GM12878 (cell line): ENCODE results near the gene CTIF. TPM values are rescaled to one million over a fixed set of nuclear protein-coding genes. Genes with fewer than 3 reads are reported as not detected.

Experiments used
- ATAC-seq: fragments of 200-7000 bp; cut with Tn5 transposase; 3 replicates; pipeline ENCODE4 v1.9.1; 2020; ENCODE audit warnings: mild to moderate bottlenecking, moderate library complexity
- BruUV-seq: library from RNA; stranded (reverse); fragments of 400-500 nt; replicated peaks from 2 replicates; lab custom pipeline; 2021; lab: Mats Ljungman, UMichigan
- CTCF ChIA-PET: fragments of 300-600 bp; sonication (Branson Sonifier 250); formaldehyde crosslinking; extraction: SDS; loops from one replicate; lab custom pipeline; 2021; ENCODE audit warnings: inconsistent platforms; lab: Yijun Ruan, JAX
- POLR2A ChIA-PET: fragments of 350-600 bp; formaldehyde crosslinking; extraction: SDS; loops from one replicate; lab custom pipeline; 2021; ENCODE audit warnings: inconsistent platforms; lab: Charles Lee
- RAD21 ChIA-PET: fragments of 300-600 bp; sonication (Branson Sonifier 250); formaldehyde crosslinking; loops from one replicate; lab custom pipeline; 2023; ENCODE audit warnings: antibody characterized with exemption; ENCODE audit not compliant: unreplicated experiment; lab: Charles Lee
- SMC1A ChIA-PET: fragments of 300-600 bp; sonication (Branson Sonifier 250); formaldehyde crosslinking; loops from one replicate; lab custom pipeline; 2023; ENCODE audit not compliant: unreplicated experiment, uncharacterized antibody; lab: Charles Lee
- DNase-seq: peaks from one replicate; pipeline ENCODE4 v3.0.0-alpha.2; 2011; ENCODE audit warnings: low read depth, low spot score
- FAIRE-seq: peaks from 3 replicates; lab custom pipeline; 2011; peaks lifted over from hg19 to GRCh38; lab: Jason Lieb, UNC
- H2AFZ ChIP-seq: 2 replicates; pipeline ENCODE4 v1.6.0; 2011; ENCODE audit warnings: low read depth, low read length, control low read depth; ENCODE audit not compliant: control insufficient read depth
- H3K27ac ChIP-seq: 2 replicates; pipeline ENCODE4 v1.5.1; 2011; ENCODE audit warnings: control low read depth; ENCODE audit not compliant: control insufficient read depth, insufficient read depth
- H3K27me3 ChIP-seq, 2 experiments: replicated peaks in 1 of 2; 2 replicates each; pipeline versions ENCODE4 v1.6.0 to v1.6.1; 2011; ENCODE audit warnings: low read length in 1 of 2; ENCODE audit not compliant: control insufficient read depth in 2 of 2, insufficient read depth in 2 of 2
- H3K36me3 ChIP-seq, 2 experiments: 2 replicates each; pipeline ENCODE4 v1.5.1; 2011; ENCODE audit warnings: low read length in 1 of 2; ENCODE audit not compliant: control insufficient read depth in 2 of 2, insufficient read depth in 2 of 2
- H3K4me1 ChIP-seq: 2 replicates; pipeline ENCODE4 v1.6.1; 2011; ENCODE audit warnings: mild to moderate bottlenecking, low read length, moderate library complexity, mixed read lengths; ENCODE audit not compliant: control insufficient read depth, insufficient read depth
- H3K4me2 ChIP-seq: 2 replicates; pipeline ENCODE4 v1.6.0; 2011; ENCODE audit warnings: control low read depth; ENCODE audit not compliant: control insufficient read depth, insufficient read depth
- H3K4me3 ChIP-seq: fragments of 200-600 bp; sonication (generic); 2 replicates; pipeline ENCODE4 v1.5.1; 2016
- H3K79me2 ChIP-seq: 2 replicates; pipeline ENCODE4 v1.6.0; 2011; ENCODE audit warnings: low read length; ENCODE audit not compliant: control insufficient read depth, insufficient read depth
- H3K9ac ChIP-seq: 2 replicates; pipeline ENCODE4 v1.8.0; 2011; ENCODE audit warnings: low read length, control low read depth, mixed read lengths; ENCODE audit not compliant: control insufficient read depth, insufficient read depth
- H3K9me3 ChIP-seq: replicated peaks from 3 replicates; pipeline ENCODE4 v1.5.1; 2011; ENCODE audit warnings: mild to moderate bottlenecking, low read length; ENCODE audit not compliant: control insufficient read depth, insufficient read depth
- H4K20me1 ChIP-seq: 2 replicates; pipeline ENCODE4 v1.6.0; 2011; ENCODE audit not compliant: control insufficient read depth, insufficient read depth
- ATF7 ChIP-seq: fragments of 450-650 bp; IDR thresholded peaks from 2 replicates; pipeline ENCODE4 v1.6.1; 2016; ENCODE audit warnings: low read depth, mild to moderate bottlenecking
- BCL11A ChIP-seq: IDR thresholded peaks from 2 replicates; pipeline ENCODE4 v1.6.1; 2011; ENCODE audit warnings: low read depth, low read length
- CBX3 ChIP-seq: fragments of 200-600 bp; sonication (generic); IDR thresholded peaks from 2 replicates; pipeline ENCODE4 v1.6.1; 2016; ENCODE audit warnings: low read depth, borderline replicate concordance
- CEBPB ChIP-seq, 2 experiments: fragments of 150-350 bp in 1 of 2; IDR thresholded peaks; 2 replicates each; pipeline ENCODE4 v1.6.1; 2012 to 2014; ENCODE audit warnings: low read depth in 2 of 2, low read length in 2 of 2, borderline replicate concordance in 1 of 2, inconsistent platforms in 1 of 2
- CEBPZ ChIP-seq: fragments of 150-350 bp; IDR thresholded peaks from 2 replicates; pipeline ENCODE4 v1.6.1; 2016; ENCODE audit warnings: low read depth, low read length
- IKZF1 ChIP-seq: fragments of 450-650 bp; conservative IDR thresholded peaks from 2 replicates; pipeline ENCODE4 v1.6.1; 2017; ENCODE audit warnings: antibody characterized with exemption, mild to moderate bottlenecking
- KAT2A ChIP-seq: conservative IDR thresholded peaks from 2 replicates; pipeline ENCODE4 v1.6.1; 2011; ENCODE audit warnings: low read depth, low read length; ENCODE audit not compliant: control insufficient read depth
- MLLT1 ChIP-seq: fragments of 450-650 bp; IDR thresholded peaks from 2 replicates; pipeline ENCODE4 v1.6.1; 2016; ENCODE audit warnings: mild to moderate bottlenecking
- POLR2AphosphoS2 ChIP-seq: IDR thresholded peaks from 2 replicates; pipeline ENCODE4 v1.6.1; 2011; ENCODE audit warnings: low read depth, mild to moderate bottlenecking, low read length, improper control_type of control experiment, moderate library complexity
- RAD51 ChIP-seq: fragments of 450-650 bp; IDR thresholded peaks from 2 replicates; pipeline ENCODE4 v1.6.1; 2016; ENCODE audit warnings: moderate library complexity, mild to moderate bottlenecking, inconsistent platforms
- RELA ChIP-seq: fragments of 450-650 bp; IDR thresholded peaks from 2 replicates; pipeline ENCODE4 v1.8.0; 2014; ENCODE audit warnings: borderline replicate concordance; ENCODE audit not compliant: partially characterized antibody
- RUNX3 ChIP-seq: IDR thresholded peaks from 2 replicates; pipeline ENCODE4 v1.6.1; 2012; ENCODE audit warnings: low read length, inconsistent platforms
- SRF ChIP-seq, 2 experiments: IDR thresholded peaks; 2 replicates each; pipeline ENCODE4 v1.6.1; 2011; ENCODE audit warnings: low read depth in 2 of 2, low read length in 2 of 2, mild to moderate bottlenecking in 1 of 2, moderate library complexity in 1 of 2
- ZNF24 ChIP-seq: fragments of 450-650 bp; IDR thresholded peaks from 2 replicates; pipeline ENCODE4 v1.6.1; 2017; ENCODE audit warnings: antibody characterized with exemption, mild to moderate bottlenecking
- WGBS: methylation state at CpG from one replicate; pipeline ENCODE4 v1.1.6; 2016; ENCODE audit warnings: low lambda C conversion rate; ENCODE audit not compliant: insufficient replicate concordance, insufficient coverage; ENCODE audit errors: missing lambda C conversion rate; 5-methylcytosine and 5-hydroxymethylcytosine counted together
- in situ Hi-C: fragments of 300-500 bp; cut with MboI; formaldehyde crosslinking; loops from 9 replicates; pipeline ENCODE4 v1.14.3; 2018; ENCODE audit warnings: mixed read lengths
- intact Hi-C: fragments of 100-400 bp; cut with micrococcal nuclease; formaldehyde crosslinking; loops from one replicate; pipeline ENCODE4 v1.14.2; 2022; ENCODE audit not compliant: unreplicated experiment
- polyA plus RNA-seq, 11 experiments: library from polyadenylated mRNA; depleted of rRNA in 4 of 11; unstranded in 6 of 11; stranded (reverse) in 5 of 11; fragments of >200 nt; fragmentation: Nextera tagmentation in 4 of 11; fragmentation: Illumina TruSeq in 1 of 11; extraction: Ambion mirVana in 4 of 11; extraction: Trizol in 1 of 11; gene quantifications; 1 replicate in 1 of 11; 2 replicates in 10 of 11; pipeline versions ENCODE4 v1.2.1 to v1.2.3, GENCODE V29; 2011 to 2016; ENCODE audit warnings: inconsistent platforms in 2 of 11, missing spikeins in 2 of 11, low read depth in 1 of 11
- total RNA-seq, 4 experiments: library from RNA; depleted of rRNA in 3 of 4; stranded (reverse); fragments of >200 nt in 3 of 4; fragmentation: Illumina TruSeq in 1 of 4; extraction: Trizol in 1 of 4; gene quantifications; 2 replicates each; pipeline versions ENCODE4 v1.2.1 to v1.2.3, GENCODE V29; 2013 to 2021

CTIF gene
- total and polyA plus RNA-seq, 10 of the 15 experiments (the other 5 are each of a cell fraction or from before 2014, with no cell fraction given): 0.06 to 11.6 (median 2.5) TPM

GRCh38 chr18:48779462-48779861 is 240.6 kb downstream of the CTIF start (continued):
- no peak for TF ChIP-seq POLR2AphosphoS2
- no peak for TF ChIP-seq CEBPB (IDR thresholded peaks at IDR 0.05; ENCODE audit: borderline replicate concordance in 1 of 2, low read depth in 2 of 2, low read length in 2 of 2)
- TF ChIP-seq SRF (IDR thresholded peaks at IDR 0.05; ENCODE audit: low read depth in 2 of 2, low read length in 2 of 2): no peak
- peak; percentile 63; the same call in 1 of the 2 replicates for TF ChIP-seq MLLT1
- TF ChIP-seq RAD51: no peak

- intact Hi-C loops: no loop called here
- POLR2A ChIA-PET: interaction anchor here (1.1 to 4.4 kb wide), 3 partner anchors 21 to 52 kb away, joined by 3 to 21 read pairs (median 4); no protein-coding TSS in a partner anchor
- DNase-seq (no peak), ATAC-seq (no peak)
- 96% methylated on average over 17 of the region's 17 CpGs for WGBS
- TF ChIP-seq ZNF24: no peak
- TF ChIP-seq RUNX3: no peak
- no peak for TF ChIP-seq BCL11A
- no peak for TF ChIP-seq IKZF1
- TF ChIP-seq RELA: no peak
- TF ChIP-seq SRF (IDR thresholded peaks at IDR 0.05; ENCODE audit: low read depth in 2 of 2, low read length in 2 of 2): no peak
- TF ChIP-seq KAT2A: no peak
- no peak for TF ChIP-seq CBX3
- no peak for TF ChIP-seq CEBPZ
- no peak for TF ChIP-seq ATF7
- TF ChIP-seq, all 136 proteins: peak for 0
- Histone ChIP-seq H3K9ac (no peak overlapping the region), H3K4me1 (peaks cover 59% of the 10 kb centered on the region), H3K4me3 (no peak overlapping the region), H3K9me3 (no peaks in the 10 kb centered on the region), H3K36me3 (no peaks in the 10 kb centered on the region), H3K27me3 (no peaks in the 10 kb centered on the region), H3K4me2 (no peak overlapping the region), H3K27ac (no peak overlapping the region), H3K79me2 (no peaks in the 10 kb centered on the region; the same call in 1 of the 2 replicates), H2AFZ (no peak overlapping the region), H4K20me1 (no peaks in the 10 kb centered on the region)
- ChIA-PET SMC1A (interaction anchor here (1.4 to 4.8 kb wide), 10 partner anchors 17 to 398 kb away, joined by 5 to 76 read pairs (median 30); no protein-coding TSS in a partner anchor), RAD21 (interaction anchor here (1.1 to 6.4 kb wide), 11 partner anchors 9 to 382 kb away, joined by 3 to 72 read pairs (median 29); no protein-coding TSS in a partner anchor), CTCF (interaction anchor here (1.1 to 5.1 kb wide), 6 partner anchors 11 to 399 kb away, joined by 3 to 76 read pairs (median 28); no protein-coding TSS in a partner anchor)
- in situ Hi-C loops: no loop called here
- no peak for FAIRE-seq
- no TSS peak for BruUV-seq
Measured at GRCh38 chr18:48780201-48780912, 241.5 kb downstream of the CTIF start.
